GM12878 (cell line): ENCODE data around the gene RNU6-9.

Source experiments
- CBX5 ChIP-seq: sonication (generic); IDR thresholded peaks from 2 replicates; pipeline ENCODE4 v1.6.1; 2016; ENCODE audit warnings: low read depth, moderate library complexity, mild to moderate bottlenecking, inconsistent platforms
- CHD4 ChIP-seq: fragments of 200-600 bp; sonication (generic); IDR thresholded peaks from 2 replicates; pipeline ENCODE4 v1.6.1; 2016; ENCODE audit warnings: mild to moderate bottlenecking
- CREM ChIP-seq: IDR thresholded peaks from 2 replicates; pipeline ENCODE4 v1.6.1; 2014; ENCODE audit warnings: antibody characterized with exemption, low read depth
- CTCF ChIP-seq, 3 experiments: IDR thresholded peaks in 2 of 3; conservative IDR thresholded peaks in 1 of 3; 2 replicates each; pipeline ENCODE4 v1.5.1; 2011; ENCODE audit warnings: low read depth in 3 of 3, low read length in 3 of 3, mild to moderate bottlenecking in 3 of 3, control low read depth in 2 of 3, moderate library complexity in 2 of 3, inconsistent platforms in 1 of 3, mixed read lengths in 1 of 3; ENCODE audit not compliant: control insufficient read depth in 2 of 3, insufficient read depth in 1 of 3; ENCODE audit errors: extremely low read depth in 1 of 3
- CUX1 ChIP-seq: IDR thresholded peaks from 2 replicates; pipeline ENCODE4 v1.6.1; 2012; ENCODE audit warnings: improper control_type of control experiment, low read depth, low read length; ENCODE audit not compliant: insufficient replicate concordance
- E4F1 ChIP-seq: fragments of 450-650 bp; IDR thresholded peaks from 2 replicates; pipeline ENCODE4 v1.6.1; 2018; ENCODE audit warnings: borderline replicate concordance, mild to moderate bottlenecking; ENCODE audit not compliant: partially characterized antibody
- GABPA ChIP-seq: IDR thresholded peaks from 2 replicates; pipeline ENCODE4 v1.6.1; 2014; ENCODE audit warnings: antibody characterized with exemption, low read depth, mild to moderate bottlenecking, inconsistent platforms
- MYC ChIP-seq: IDR thresholded peaks from 2 replicates; pipeline ENCODE4 v1.6.1; 2011; ENCODE audit warnings: mild to moderate bottlenecking, low read length, moderate library complexity, inconsistent platforms; ENCODE audit not compliant: insufficient read depth, insufficient replicate concordance, insufficient read length, severe bottlenecking
- POLR2A ChIP-seq: IDR thresholded peaks from 2 replicates; pipeline ENCODE4 v1.6.1; 2011; ENCODE audit warnings: low read depth, mild to moderate bottlenecking, low read length
- RAD21 ChIP-seq: IDR thresholded peaks from 2 replicates; pipeline ENCODE4 v1.6.1; 2011; ENCODE audit warnings: mild to moderate bottlenecking, low read depth, low read length, moderate library complexity; ENCODE audit not compliant: insufficient read depth
- TAF1 ChIP-seq: IDR thresholded peaks from 2 replicates; pipeline ENCODE4 v1.6.1; 2011; ENCODE audit warnings: mild to moderate bottlenecking, low read depth, low read length, borderline replicate concordance
- TCF12 ChIP-seq: IDR thresholded peaks from 2 replicates; pipeline ENCODE4 v1.6.1; 2011; ENCODE audit warnings: low read depth, mild to moderate bottlenecking, low read length
- TCF3 ChIP-seq: IDR thresholded peaks from 2 replicates; pipeline ENCODE4 v1.6.1; 2012; ENCODE audit warnings: low read depth, mild to moderate bottlenecking, low read length, borderline replicate concordance; ENCODE audit not compliant: insufficient read depth

GRCh38 chr19:870314-870713 lies 23.0 kb upstream of the RNU6-9 start:
- TF ChIP-seq GABPA (no peak), CTCF (IDR thresholded peaks at IDR 0.05 in 2 of 3, conservative IDR thresholded peaks at IDR 0.05 in 1 of 3; ENCODE audit: control insufficient read depth in 2 of 3, extremely low read depth in 1 of 3, insufficient read depth in 1 of 3, low read depth in 3 of 3, low read length in 3 of 3) (no peak), RAD21 (no peak), E4F1 (no peak), TCF12 (no peak), POLR2A (no peak), TAF1 (no peak), CUX1 (no peak), TCF3 (no peak), CBX5 (no peak), CREM (no peak), CHD4 (no peak), MYC (no peak)
